MV-4-11 (cell line): Measurements from ENCODE around the gene SMG1.
A peak's percentile ranks its signal among the peaks of the same experiment; 100 is the strongest.
"Not testable (repeated sequence)": the region's sequence is repeated elsewhere in the genome, so short reads cannot be mapped to it uniquely, and the experiment has no call there.

Experiments used
- DNase-seq: peaks from one replicate; lab custom pipeline; 2025; lab: John Stamatoyannopoulos, UW

SMG1 gene

GRCh38 chr16:18932243-18932987 lies 6.2 kb upstream of the SMG1 start:
- no peak for DNase-seq

DNA sequence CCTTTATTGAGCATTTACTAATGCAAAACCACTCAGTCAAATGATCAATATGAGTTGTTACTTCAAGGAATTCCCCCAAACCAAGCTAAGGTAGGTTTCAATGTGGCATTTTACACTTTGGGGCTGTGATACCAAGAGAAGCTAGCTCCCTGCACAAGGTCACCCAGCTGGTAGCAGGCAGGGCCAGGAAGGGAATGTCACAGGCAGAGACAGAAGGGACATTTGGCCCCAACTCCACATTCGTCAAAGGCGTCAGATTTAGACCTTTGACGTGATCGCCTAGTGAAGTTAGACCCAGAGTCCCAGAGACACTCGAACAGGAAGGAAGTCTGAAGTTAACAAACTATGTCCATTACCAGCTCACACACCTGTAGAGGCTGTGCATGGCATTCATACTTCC lies 5.5 kb upstream of the SMG1 start:
- no peak for DNase-seq

- not testable (repeated sequence) for DNase-seq
Measured at GRCh38 chr16:18930095-18930494, 3.9 kb upstream of the SMG1 start.

DNA sequence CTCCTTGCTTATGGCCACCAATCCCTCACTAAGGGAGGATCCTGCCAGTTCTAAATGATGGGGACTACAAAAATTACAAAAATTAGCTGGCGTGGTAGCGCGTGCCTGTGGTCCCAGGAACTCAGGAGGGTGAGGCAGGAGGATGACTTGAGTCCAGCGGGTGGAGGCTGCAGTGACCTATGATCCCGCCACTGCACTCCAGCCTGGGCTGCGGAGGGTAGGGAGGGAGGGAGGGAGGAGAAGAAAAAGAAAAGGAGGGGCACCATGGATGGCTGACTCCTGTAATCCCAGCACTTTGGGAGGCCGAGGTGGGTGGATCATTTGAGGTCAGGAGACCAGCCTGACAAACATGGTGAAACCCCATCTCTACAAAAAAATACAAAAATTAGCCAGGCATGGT lies 1.9 kb upstream of the SMG1 start:
- not testable (repeated sequence) for DNase-seq

GRCh38 chr16:18925215-18925985 lies 808 bp downstream of the SMG1 start:
- peak; percentile 25 for DNase-seq

DNA sequence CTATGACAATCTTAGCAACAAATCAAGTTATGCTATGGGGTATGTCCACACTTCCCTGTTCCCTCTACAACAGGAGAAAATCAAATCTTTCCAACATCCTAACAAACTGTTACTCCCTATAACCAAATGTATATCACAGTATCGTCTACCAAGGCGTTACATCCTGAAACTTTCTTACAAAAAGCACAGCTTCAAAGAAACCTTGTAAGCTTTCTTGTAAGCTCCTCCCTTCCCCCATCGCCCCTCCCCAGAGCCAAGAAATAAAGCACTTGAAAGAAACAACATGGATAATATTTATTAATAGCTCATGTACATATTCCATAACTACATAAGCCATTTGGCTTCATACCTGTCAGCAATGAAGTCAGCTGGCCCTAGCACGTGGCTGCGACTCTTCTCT lies 2.3 kb downstream of the SMG1 start:
- DNase-seq = not testable (repeated sequence)

- DNase-seq = not testable (repeated sequence)
Measured at GRCh38 chr16:18923124-18923523, 3.1 kb downstream of the SMG1 start.

DNA sequence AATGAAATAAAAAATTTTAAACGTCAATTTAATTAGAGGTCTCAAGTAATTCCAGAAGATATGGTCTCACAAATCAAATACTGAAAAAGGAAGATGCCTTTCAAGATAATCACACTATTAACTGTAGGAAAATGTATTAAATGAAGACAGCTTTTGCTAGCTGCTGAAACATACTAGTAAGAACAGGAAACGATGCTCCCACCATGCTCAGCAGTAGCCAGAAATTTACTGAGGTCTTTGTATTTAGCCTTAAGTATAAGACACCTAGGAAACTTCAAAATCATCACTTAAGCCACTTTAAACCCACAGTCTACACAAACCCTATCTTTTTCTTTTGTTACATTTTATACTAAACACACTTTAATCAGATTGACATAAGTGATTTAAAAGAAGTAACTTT lies 16.6 kb downstream of the SMG1 start:
- not testable (repeated sequence) for DNase-seq

- not testable (repeated sequence) for DNase-seq
Measured at GRCh38 chr16:18908716-18909115, 17.5 kb downstream of the SMG1 start.

- DNase-seq = not testable (repeated sequence)
Measured at GRCh38 chr16:18902778-18903177, 23.4 kb downstream of the SMG1 start.

- not testable (repeated sequence) for DNase-seq
Measured at GRCh38 chr16:18902044-18902443, 24.2 kb downstream of the SMG1 start.

DNA sequence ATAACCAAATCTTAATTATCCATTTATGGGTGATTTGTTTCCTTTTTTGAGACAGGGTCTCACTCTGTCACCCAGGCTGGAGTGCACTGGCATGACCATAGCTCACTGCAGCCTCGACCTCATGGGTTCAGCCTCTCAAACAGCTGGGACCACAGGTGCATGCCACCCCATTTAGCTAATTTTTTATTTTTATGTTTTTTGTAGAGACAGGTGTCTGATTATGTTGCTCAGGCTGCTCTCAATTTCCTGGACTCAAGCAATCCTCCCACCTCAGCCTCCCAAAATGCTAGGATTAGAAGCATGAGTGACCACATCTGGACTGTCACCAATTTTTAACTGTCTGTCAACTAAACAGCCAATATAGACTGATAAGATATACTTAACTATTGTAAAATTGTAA lies 25.0 kb downstream of the SMG1 start:
- not testable (repeated sequence) for DNase-seq

DNA sequence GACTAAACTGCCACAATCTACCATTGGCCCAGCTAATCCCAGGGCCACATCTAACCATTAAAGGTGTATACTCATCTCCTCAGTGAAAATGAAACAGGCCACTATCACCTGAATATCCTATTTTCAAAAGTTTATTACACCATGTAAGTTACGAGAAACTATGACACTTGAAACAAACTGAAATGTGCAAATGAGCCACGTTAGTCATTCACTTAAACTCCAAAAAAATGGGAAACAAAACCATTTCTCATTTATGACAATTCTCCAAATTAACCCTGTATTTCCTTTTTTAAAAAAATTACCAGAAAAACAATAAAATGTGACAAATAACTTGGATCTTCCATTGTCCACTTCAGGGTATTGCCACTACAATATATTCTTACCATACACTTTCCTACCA lies 41.8 kb downstream of the SMG1 start:
- DNase-seq = peak; percentile 38

DNA sequence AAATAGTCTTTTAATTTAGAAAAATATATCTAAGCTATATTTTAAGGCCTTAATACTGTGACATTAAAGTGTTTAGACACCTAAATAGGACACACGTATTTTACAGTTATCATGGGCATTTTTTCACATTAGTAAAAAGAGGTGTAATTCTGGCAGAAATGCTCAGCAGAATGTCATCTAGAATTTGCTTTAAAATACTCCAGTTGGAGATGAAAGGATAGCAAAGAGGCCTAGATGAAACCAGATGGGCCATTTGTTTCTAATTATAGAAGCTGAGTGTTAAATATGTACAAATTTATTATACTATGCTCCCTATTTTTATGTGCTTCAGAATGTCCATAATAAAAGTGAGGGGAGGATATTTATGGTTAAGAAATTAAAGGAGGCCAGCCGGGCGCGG lies 48.5 kb downstream of the SMG1 start:
- not testable (repeated sequence) for DNase-seq

DNA sequence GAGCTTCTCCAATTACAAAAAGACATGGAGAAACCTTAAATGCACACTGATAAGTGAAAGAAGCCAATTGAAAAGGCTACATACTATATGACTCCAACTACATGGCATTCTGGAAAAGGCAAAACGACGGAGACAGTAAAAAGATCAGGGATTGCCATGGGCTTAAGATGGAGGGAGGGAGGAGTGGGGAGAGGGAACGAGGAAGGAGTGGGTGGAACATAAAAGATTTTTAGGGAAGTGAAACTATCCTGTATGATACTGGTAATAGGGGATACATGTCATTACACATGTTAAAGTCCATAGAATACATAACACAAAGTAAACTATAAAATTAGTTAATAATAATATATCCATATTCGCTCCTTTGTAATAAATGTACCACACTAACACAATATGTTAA lies 48.9 kb downstream of the SMG1 start:
- DNase-seq = peak; percentile 29

DNA sequence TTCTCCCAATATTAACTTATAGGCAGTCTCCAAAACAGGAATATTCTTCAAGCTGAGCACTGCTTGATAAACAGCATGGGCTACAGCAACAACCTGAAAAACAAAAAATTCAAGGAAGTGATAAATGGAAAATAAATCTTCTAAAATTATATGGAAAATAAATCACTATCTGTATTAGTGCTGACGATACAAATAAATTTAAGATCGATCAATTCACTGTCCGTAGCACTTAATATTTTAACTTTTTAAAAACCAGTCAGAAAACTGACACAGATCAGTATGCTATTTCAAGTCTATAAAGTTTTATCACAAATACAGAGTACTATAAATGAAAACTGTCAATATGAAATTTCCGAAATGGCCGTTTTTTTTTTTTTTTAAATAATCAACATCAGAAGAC lies 49.9 kb downstream of the SMG1 start:
- DNase-seq = not testable (repeated sequence)

DNA sequence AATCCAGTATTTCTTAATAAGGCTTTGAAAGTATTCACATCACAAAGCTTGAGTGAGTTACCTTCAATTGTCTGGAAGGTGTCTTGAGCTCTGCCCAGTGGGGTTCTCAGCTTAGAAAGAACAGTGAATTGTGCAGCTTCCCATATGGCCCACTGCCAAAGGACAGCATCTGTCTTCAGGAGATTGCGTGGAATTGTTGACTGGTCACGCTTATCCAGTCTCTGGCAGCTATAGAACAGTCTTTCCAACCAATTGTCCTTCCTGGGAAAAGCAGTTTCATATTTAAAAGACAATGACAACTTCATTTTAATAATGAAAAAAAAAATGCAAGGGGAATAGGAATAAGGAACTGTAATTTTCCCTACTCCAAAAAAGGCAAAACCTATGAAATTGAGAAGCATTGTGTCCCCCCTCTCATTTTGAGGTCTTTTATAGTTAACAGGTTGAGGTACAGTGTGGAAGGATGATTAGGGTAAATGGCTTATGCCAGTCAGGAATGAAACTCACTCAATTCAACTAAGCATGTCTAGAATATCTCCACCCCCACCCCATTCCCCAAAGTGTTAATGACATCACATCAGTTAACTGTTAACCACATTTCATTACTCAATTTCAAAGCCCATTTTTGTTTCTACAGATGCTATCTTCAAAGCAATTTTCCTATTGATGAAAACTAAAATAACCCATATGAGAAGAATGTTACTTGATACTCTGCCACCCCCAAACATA lies 57.0 kb downstream of the SMG1 start:
- DNase-seq = not testable (repeated sequence)

- not testable (repeated sequence) for DNase-seq
Measured at GRCh38 chr16:18866277-18866823, 59.9 kb downstream of the SMG1 start.

- DNase-seq = not testable (repeated sequence)
Measured at GRCh38 chr16:18862891-18863290, 63.3 kb downstream of the SMG1 start.

DNA sequence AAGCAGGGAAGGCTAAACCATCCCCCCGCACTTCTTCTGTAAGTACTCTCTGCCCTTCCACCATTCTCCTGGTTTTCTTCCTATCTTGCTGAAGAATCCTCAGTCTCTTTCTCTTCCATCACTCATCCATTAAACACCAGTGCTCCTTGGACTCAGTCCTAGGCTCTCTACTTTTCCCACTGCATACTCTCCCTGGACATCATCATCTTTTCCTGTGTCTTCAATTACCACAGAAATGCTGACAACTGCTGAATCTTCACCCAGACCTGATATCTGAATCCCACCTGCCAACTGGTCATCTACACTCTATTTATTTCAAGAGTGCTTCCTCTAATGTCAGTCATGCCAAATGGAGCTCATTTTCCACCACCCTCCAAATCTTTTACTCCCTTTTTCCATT lies 71.0 kb downstream of the SMG1 start:
- no peak for DNase-seq

- DNase-seq = no peak
Measured at GRCh38 chr16:18853694-18854093, 72.5 kb downstream of the SMG1 start.

- DNase-seq = no peak
Measured at GRCh38 chr16:18852647-18853046, 73.6 kb downstream of the SMG1 start.
